GM12801 (cell line): ENCODE data around the gene UBE2S.

ENCODE experiments used
- CTCF ChIP-seq: IDR thresholded peaks from one replicate; pipeline ENCODE4 v1.5.1; 2011; ENCODE audit warnings: control low read depth; ENCODE audit not compliant: insufficient read length; ENCODE audit errors: extremely low read depth

UBE2S gene

GRCh38 chr19:55358493-55358892 lies 49.1 kb downstream of the UBE2S start:
- TF ChIP-seq CTCF, result no peak

GRCh38 chr19:55355213-55355821 lies 52.3 kb downstream of the UBE2S start:
- TF ChIP-seq CTCF, result no peak

- TF ChIP-seq CTCF, result no peak
Observed at GRCh38 chr19:55354698-55355212, 52.8 kb downstream of the UBE2S start, which contains the start of gene COX6B2. Gene COX6B2, minus strand, starts transcription at chr19:55354719. Its CDS starts 198 bp downstream, at chr19:55354521.

- no peak for TF ChIP-seq CTCF
Observed at GRCh38 chr19:55353803-55354697, 53.5 kb downstream of the UBE2S start.

- TF ChIP-seq CTCF, result no peak
Observed at GRCh38 chr19:55353356-55353802, 54.2 kb downstream of the UBE2S start.

GRCh38 chr19:55352549-55353145 lies 54.9 kb downstream of the UBE2S start:
- no peak for TF ChIP-seq CTCF

- TF ChIP-seq CTCF, result no peak
Observed at GRCh38 chr19:55352040-55352439, 55.5 kb downstream of the UBE2S start.
